T-helper 22 cell (primary cell): ENCODE results near the gene BAZ2A.
"Not testable (repeated sequence)": the region's sequence is repeated elsewhere in the genome, so short reads cannot be mapped to it uniquely, and the experiment has no call there.

Experiments
- DNase-seq: peaks from one replicate; pipeline ENCODE4 v3.0.0-alpha.2; 2020; ENCODE audit warnings: low read depth

Gene BAZ2A

DNA sequence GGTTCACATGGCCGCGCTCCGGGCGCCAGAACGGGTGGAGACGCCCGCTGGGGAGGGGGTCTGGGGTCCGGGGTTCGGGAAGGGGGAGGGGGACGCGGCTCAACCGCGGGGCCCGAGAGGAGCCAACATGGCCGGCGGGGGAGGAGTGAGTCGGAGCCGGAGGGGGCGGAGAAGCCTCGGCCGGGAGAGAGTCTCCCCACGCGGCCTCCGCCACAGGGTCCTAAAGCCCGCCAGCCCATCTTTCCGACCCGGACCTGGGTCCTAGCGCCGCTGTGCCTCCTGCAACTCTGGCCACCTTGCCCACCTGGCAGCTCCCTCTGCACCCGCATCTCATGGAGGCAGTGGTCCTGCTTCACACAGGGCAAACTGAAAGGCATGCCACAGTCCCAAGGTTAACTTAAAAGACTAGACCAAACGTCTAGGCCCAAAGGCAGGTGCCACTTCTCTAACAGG lies at the start of gene BAZ2A:
TSS of gene BAZ2A (minus strand) at position 147 of the 453 bp plus-strand sequence. CDS start 12,796 bp downstream, outside the sequence.
- peak; percentile 73 for DNase-seq

DNA sequence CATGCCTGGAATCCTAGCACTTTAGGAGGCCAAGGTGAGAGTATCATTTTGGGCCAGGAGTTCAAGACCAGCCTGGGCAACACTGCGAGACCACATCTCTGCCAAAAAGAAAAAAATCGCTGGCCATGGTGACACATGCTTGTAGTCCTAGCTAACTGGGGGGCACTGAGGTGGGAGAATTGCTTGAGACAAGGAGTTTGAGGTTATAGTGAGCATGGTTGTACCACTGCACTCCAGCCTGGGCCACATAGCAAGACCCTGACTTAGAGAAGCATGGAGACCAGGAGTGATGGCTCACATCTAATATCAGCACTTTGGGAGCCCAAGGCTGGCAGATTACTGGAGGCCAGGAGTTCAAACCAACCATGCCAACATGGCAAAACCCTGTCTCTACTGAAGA lies 48.7 kb upstream of the BAZ2A start:
- DNase-seq, result no peak

DNA sequence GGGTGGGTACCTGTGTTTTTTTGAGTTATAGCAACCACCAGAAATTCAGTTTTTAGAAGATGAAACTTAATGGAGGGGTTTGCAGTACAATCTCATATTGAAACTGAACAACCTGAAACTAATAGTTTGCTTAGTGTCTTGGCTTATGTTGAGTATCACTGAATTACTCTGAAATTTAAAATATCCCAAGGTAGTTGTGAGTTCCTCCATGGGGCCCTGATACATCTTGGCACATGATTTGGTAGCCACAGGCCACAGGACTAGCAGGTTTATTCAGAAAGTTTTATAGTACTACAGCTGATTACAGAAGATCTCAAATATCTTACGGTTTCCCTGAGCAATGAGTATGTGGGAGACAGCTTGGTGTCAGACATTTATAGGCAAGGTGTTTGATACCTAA lies 47.6 kb upstream of the BAZ2A start:
- no peak for DNase-seq

DNA sequence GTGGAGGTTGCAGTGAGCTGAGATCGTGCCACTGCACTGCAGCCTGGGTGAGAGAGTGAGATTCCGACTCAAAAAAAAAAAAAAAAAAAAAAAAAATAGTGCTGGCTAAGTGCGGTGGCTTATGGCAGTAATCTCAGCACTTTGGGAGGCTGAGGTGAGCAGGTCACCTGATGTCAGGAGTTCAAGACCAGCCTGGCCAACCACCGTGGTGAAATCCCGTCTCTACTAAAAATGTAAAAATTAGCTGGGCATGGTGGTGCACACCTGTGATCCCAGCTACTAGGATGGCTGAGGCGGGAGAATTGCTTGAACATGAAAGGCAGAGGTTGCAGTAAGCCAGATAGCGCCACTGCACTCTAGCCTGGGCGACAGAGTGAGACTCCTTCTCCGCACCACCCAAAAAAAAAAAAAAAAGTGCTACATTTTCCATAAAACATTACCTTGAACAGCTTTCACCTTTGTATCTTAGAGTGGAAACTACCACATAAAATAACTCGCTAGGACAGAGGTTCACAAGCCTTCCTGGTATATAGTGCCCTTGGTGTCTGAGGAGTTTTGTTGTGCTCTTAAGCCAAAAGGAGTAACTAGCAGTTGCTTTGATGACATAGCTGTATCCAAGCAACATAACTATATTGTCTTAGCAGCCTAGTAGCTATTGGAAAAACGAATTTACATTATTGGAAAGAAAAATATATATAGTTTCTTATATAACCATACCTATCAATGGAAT lies 46.9 kb upstream of the BAZ2A start:
- DNase-seq, result no peak

DNA sequence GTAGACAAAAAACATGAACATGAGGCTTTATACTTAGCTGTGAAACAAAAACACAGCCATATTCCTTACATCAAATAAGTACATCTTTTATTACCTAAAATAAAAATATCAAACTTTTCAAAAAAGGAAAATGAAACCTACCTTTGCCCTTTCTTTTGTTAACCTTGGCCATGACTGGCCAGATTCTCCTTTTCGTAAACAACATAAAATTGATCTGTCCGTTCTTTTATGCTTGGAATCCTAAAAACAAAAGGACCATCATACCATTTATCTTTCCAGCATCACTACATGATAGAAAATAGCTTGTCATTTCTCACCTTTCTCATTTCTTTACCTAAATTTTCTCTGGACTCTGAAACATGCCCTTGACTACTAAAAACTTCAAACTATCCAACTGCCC lies 41.5 kb upstream of the BAZ2A start:
- DNase-seq, result no peak

DNA sequence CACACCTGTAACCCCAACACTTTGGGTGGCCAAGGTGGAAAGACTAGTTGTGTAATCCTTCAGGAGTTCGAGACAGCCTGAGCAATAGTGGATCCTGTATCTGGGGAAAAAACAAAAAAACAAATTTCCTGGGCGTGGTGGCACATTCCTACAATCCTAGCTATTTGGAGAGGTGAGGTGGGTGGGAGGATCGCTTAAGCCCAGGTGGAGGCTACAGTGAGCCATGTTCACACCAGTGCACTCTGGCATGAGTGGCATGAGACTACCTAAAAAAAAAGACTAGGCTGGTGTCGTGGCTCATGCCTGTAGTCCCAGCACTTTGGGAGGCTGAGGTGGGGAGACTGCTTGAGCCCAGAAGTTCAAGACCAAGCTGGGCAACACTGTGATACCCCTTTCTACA lies 40.7 kb upstream of the BAZ2A start:
- DNase-seq, result no peak

DNA sequence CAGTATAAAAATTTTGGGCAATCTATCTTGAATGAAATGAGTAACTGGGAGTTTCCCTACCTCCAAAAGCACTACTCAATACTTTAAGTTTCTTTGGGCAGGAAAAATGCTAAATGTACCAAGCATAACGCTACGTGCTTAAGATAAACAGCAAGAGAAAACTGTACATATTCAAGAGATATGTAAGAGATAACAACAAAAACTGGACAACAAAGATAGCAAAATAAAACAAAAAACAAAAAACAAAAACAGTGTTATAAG lies 38.0 kb upstream of the BAZ2A start:
- no peak for DNase-seq

DNA sequence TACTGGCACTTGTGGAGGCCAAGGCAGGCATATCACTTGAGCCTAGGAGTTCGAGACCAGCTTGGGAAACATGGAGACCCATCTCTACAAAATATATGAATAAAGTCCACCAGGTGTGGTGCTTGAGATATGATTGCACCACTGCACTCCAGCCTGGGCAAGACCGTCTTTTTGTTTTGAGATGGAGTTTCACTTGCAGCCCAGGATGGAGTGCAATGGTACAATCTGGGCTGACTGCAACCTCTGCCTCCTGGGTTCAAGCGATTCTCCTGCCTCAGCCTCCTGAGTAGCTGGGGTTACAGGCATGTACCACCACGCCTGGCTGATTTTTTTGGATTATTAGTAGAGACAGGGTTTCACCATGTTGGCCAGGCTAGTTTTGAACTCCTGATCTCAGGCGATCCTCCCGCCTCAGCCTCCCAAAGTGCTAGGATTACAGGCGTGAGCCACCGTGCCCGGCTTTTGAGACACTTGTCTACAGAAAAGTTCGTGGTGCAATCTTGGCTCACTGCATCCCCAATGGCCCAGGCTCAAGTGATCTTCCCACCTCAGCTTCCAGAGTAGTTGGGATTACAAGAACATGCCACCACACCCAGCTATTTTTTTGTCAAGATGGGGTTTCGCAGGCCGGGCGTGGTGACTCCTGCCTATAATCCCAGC lies 32.0 kb upstream of the BAZ2A start:
- DNase-seq, result no peak

DNA sequence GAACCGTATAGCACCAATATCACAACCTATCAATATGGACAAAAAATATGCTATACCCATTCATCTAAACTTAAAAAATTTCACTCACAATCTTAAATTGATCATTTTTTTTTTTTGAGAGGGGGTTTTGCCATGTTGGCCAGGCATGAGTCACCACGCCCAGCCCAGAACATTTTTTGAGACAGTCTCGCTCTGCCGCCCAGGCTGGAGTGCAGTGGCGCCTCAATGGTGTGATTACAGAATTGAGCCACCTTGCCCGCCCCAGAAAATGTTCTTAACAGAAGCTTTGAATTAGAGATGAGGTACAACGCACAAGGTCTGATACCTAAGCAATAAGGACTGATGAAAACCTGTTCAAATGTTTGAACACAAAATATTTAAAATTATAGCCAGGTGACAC lies 31.4 kb upstream of the BAZ2A start:
- no peak for DNase-seq

DNA sequence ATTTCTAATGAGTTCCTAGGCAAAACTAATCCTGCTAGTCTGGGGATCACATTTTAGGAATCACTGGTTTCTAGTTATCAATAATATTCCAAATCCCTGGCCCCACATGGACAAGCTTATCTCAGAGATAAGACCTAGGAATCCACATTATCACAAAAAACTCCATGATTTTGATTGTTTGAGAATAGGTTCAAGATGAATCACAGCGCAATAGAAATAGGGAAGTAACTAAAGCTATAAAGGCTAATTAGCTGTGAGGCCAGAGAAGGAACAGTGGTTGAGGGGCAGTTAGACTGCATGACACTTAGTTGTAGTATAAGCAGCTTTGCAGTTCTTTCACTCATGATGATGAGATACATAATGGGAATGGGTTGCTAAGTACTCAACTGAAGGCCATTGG lies 28.8 kb upstream of the BAZ2A start:
- DNase-seq, result no peak

DNA sequence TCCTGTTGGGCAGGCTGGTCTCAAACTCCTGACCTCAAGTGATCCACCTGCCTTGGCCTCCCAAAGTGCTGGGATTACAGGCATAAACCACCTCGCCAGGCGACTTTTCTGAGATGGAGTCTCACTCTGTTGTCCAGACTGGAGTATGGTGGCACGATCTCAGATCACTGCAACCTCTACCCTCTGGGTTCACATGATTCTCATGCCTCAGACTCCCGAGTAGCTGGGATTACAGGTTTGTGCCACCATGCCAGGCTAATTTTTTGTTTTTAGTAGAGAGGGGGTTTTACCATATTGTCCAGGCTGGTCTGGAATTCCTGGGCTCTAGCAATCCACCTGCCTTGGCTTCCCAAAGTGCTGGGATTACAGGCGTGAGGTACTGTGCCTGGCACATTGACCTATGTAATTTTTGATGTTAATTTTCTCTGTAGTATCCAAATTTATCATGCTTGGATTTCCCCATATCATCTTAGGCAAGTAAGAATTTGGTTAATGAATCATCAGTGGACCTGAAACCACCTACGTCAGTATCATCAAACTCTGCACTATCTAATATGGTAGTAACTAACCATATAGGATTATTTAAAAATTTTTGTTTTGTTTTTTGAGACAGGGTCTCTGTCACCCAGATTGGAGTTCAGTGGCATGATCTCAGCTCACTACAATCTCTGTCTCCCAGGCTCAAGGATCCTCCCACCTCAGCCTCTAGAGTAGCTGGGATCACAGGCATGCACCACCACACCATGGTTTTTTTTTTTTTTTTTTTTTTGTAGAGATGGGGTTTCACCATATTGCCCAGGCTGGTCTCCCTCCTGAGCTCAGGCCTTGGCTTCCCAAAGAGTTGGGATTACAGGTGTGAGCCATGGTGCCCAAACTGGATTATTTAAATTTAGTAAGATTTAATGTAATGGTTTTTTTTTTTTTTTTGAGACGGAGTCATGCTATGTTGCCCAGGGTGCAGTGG lies 27.6 kb upstream of the BAZ2A start:
- no peak for DNase-seq

DNA sequence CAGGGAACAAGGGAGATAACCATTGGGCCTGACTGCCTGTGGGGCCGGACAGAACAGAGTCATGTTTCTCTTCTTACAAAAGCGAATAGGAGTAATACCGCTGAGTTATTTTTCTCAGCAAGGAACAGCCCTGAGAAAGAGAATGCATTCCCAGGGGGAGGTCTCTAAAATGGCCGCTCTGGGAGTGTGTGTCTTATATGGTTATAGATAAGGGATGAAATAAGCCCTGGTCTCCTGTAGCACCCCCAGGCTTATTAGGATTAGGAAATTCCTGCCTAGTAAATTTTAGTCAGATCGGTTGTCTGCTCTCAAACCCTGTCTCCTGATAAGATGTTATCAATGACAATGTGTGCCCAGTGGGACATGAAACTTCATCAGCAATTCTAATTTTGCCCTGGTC lies 23.7 kb upstream of the BAZ2A start:
- not testable (repeated sequence) for DNase-seq

DNA sequence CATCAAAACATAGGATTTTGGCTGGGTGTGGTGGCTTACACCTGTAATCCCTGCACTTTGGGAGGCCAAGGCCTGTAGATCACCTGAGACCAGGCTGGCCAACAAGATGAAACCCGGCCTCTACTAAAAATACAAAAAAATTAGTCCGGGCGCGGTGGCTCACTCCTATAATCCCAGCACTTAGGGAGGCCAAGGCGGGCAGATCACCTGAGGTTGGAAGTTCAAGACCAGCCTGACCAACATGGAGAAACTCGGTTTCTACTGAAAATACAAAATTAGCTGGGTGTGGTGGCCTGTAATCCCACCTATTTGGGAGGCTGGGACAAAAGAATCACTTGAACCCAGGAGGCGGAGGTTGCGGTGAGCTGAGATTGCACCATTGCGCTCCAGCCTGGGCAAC lies 17.9 kb upstream of the BAZ2A start:
- not testable (repeated sequence) for DNase-seq

DNA sequence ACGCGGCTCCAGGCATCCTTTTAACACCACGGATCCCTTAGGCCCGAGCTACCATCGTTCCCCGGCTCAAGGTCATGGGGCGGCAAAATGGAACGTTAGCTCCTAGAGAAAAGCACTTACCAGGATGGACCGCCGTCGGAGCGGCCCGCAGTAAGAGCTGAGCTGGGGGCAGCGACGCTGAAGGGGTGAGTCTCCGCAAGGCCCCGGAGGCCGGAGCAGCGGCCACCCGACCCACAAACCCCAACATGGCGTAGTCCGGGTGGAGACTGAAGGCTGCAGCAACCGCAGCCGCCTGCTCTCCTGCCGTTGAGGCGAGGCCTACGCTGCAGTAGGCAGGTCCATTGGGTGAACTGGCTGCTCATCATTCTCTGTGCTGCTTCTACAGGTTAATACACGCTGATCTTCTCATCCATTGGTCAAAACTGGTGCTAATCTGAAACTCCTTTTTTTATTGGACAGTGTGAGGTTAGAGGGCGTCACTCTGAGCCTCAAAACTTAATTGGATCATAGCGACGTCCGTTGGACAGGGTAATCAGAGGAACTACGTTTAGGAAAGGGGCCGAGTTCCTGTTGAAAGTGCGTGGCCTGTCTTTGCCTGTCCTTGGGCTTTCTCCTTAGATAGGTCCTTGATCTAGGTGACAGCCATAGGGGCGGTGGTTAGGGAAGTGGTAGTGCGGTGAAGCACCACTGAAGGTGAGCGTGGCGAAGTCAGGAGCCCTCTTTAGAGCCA lies 15.8 kb upstream of the BAZ2A start, which contains the start of gene ATP5F1B:
TSS of gene ATP5F1B (minus strand) at position 268 of the 730 bp plus-strand sequence. CDS start at position 247, 21 bp downstream.
- DNase-seq, result peak; percentile 90

DNA sequence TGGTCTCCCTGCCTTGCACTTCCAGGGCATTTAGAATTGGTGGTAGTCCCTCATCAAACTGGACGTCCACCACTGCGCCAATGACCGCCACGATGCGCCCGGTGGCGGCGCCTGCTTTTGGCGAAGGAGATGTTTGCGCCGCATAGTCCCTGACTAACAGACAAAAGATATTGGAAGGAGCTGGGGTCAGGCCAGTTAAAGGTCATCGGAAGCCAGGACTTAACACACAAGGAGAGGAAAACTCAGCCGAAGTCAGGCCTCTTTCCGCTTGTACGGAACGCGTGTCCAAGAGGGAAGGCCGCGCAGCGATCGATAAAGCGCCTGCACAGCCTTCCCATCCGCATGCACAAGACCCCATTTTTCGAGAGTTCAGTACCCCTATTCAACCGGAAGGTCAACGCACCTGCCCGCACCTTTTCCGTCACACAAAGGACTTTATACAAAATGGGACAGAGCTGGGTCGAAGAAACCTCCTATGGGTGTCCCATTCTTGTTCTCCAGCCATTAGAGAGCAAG lies 15.1 kb upstream of the BAZ2A start:
- DNase-seq, result no peak

DNA sequence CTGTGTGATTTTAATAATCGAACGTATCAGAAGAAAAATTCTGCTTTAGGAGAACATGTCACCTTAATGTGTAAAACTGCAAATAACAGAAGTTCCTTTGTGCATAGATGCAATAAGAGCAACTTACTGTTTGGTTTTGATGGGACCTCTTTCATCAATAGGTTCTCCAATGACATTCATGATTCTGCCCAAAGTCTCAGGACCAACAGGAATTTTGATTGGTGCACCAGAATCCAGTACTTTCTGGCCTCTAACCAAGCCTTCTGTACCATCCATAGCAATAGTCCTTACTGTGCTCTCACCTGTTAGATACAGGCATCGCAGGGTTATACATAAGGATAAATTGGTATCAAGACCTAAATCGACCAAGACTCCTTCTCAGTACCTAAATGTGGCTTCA lies 14.5 kb upstream of the BAZ2A start:
- DNase-seq, result no peak

DNA sequence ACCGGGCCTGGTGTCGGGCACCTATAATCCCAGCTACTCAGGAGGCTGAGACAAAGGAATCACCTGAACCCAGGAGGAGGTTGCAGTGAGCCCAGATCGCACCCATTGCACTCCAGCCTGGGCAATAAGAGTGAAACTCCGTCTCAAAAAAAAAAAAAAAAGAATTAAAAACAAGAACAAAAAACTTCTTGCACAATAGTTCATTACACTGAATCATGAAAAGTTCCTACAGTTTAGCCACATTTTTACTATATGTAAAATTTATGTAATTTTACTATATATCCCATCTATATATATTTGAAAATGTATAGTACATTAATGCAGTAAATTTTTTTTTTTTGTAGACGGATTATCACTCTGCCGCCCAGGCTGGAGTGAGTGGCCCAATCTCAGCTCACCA lies 11.1 kb upstream of the BAZ2A start:
- DNase-seq, result no peak

DNA sequence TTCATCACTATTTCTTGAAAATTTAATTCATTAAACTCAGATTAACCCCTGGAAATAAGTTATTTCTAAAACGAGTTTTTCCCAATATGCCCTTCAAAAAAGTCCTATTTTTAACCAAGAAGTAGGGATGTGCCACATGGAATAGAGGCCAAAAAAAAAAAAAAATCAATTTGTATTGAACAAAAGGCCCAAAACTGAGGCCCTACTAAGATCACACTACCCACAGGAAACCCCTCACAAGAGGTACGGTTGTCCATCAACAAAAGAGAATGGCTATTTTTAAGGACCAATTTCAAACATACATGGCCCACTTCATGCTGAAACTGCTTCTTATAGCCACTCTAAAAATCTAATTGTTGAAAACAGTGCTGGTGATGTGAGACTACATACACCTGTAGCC lies 7.5 kb upstream of the BAZ2A start:
- DNase-seq, result no peak

DNA sequence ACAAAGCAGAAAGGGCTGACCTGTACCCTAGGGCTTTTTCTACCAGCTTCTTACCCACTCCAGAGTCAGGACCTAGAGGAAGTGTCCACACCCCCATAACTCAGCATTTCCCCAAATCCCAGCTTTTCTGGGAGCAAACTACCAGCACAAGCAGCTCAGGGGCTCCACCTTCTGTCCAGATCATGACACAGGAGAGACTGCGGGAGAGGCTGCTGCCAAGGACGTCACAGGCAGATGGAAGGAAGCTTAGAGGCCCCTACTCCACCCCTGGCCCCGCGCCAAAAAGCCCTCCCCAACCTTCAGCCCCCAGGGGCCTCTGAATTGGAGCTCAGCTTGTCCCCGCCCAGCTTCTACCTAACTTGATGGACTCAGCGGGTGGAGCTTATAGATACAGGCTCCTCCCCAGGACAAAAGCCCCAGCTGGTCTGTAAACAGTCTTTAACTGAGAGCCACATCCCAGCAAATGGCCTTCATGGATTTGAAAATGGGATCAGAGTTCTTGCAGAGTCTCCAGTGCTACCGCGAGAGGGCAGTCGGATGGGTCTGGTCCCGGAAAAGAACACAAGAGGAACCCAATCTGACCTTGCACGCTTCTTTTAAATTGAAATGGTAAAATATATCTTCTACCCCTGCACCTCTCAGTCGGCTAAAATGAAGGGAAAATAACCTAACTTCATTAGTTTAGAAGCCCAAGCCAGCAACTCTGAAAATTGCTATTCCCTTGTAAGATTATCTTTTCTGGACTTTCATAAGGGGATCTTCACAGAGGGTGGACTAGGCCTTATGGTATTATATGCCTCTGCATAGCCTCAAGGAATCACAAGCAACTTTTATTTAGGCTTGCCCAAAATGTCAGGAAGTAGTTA lies 6.8 kb upstream of the BAZ2A start:
- peak; percentile 97 for DNase-seq

DNA sequence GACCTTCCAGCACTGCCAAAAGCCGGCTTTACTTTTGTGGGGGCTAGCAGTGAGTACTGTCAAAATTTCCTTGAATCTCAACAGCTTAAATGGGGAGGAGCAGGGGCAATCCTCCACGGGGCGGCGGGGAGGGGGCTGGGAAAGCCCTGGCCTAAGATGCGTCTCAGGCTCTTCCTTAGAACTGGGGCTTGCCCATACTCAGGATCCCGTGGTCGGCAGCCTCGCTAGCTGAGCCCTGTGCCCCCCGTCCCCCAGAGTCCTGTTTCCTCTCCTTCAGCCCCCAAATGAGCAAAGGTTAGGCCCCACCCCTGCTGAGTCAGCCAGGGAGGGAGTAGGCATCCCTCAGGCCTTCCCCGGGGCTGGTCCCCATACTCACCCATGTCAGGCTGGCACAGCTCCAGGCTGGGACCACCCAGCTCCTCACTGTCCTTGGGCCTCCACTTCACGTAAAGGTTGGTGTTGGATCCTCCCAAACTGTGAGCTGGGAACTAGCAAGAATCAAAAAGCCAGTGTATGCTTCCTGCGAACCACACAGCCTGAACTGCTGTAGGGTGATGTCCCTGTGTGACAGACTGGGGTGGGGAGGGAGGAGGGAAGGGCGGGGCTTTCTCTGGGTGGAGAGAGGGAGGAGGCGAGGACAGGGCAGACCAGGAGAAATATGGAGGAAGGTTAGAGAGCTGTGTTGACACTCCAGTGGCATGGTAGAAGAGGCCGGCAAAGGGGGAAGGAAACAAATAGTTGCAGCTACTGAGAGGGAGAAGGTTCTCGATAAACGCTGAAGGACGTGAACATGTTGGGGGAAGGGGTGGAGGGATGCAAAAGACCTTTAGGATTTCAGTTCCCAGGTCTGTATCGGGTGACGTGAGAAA lies 5.9 kb upstream of the BAZ2A start:
- DNase-seq, result peak; percentile 82
